NCI-H345 treated with DMSO at 0.1 percent for 48 hours (cell line): ENCODE results near the gene FGD2.

ENCODE experiments used
- DNase-seq: peaks from one replicate; lab custom pipeline; 2025; ENCODE audit not compliant: unreplicated experiment; lab: John Stamatoyannopoulos, UW

The FGD2 gene

GRCh38 chr6:37005061-37005810, at the start of gene FGD2:
TSS of gene FGD2 (plus strand) at chr6:37005655. CDS start at chr6:37005818, 163 bp downstream.
- DNase-seq, result no peak

GRCh38 chr6:36955671-36956445, 49.6 kb upstream of the FGD2 start:
- DNase-seq, result no peak

GRCh38 chr6:36956446-36956820, 49.0 kb upstream of the FGD2 start:
- no peak for DNase-seq

GRCh38 chr6:36957773-36958271, 47.6 kb upstream of the FGD2 start:
- DNase-seq, result no peak

- no peak for DNase-seq
Observed at GRCh38 chr6:36958775-36959554, 46.5 kb upstream of the FGD2 start.

GRCh38 chr6:36959555-36960250, 45.8 kb upstream of the FGD2 start:
- DNase-seq, result no peak

GRCh38 chr6:36961441-36962435, 43.7 kb upstream of the FGD2 start:
- DNase-seq, result no peak

- no peak for DNase-seq
Observed at GRCh38 chr6:36962874-36963273, 42.6 kb upstream of the FGD2 start.

- DNase-seq, result no peak
Observed at GRCh38 chr6:36963451-36964290, 41.8 kb upstream of the FGD2 start.

- no peak for DNase-seq
Observed at GRCh38 chr6:36964349-36964748, 41.1 kb upstream of the FGD2 start.

GRCh38 chr6:36964908-36965307, 40.5 kb upstream of the FGD2 start:
- DNase-seq, result no peak

GRCh38 chr6:36967301-36967700, 38.2 kb upstream of the FGD2 start:
- DNase-seq, result no peak

GRCh38 chr6:36967757-36968156, 37.7 kb upstream of the FGD2 start:
- DNase-seq, result no peak

GRCh38 chr6:36968266-36968977, 37.0 kb upstream of the FGD2 start:
- DNase-seq, result no peak

- no peak for DNase-seq
Observed at GRCh38 chr6:36969240-36969691, 36.2 kb upstream of the FGD2 start.

GRCh38 chr6:36969988-36970891, 35.2 kb upstream of the FGD2 start:
- no peak for DNase-seq
